MM.1S (cell line): ENCODE results near the gene NDST1.

Source experiments
- DNase-seq: peaks from one replicate; pipeline ENCODE4 v3.0.0-alpha.2; 2015
- H2AFZ ChIP-seq: fragments of 300-600 bp; sonication (generic); 2 replicates; pipeline ENCODE4 v1.6.0; 2016; ENCODE audit warnings: antibody characterized with exemption, low read length
- H3F3A ChIP-seq: fragments of 300-600 bp; sonication (generic); 2 replicates; pipeline ENCODE4 v1.6.1; 2016; ENCODE audit warnings: mild to moderate bottlenecking, antibody characterized with exemption, low read length, moderate library complexity, mixed read lengths; ENCODE audit not compliant: insufficient read depth
- H3K27ac ChIP-seq: fragments of 300-600 bp; sonication (generic); 2 replicates; pipeline ENCODE4 v1.5.1; 2016; ENCODE audit warnings: mild to moderate bottlenecking, low read length
- H3K27me3 ChIP-seq: fragments of 300-600 bp; sonication (generic); replicated peaks from 2 replicates; pipeline ENCODE4 v1.6.0; 2016; ENCODE audit warnings: low read length; ENCODE audit not compliant: insufficient read depth
- H3K36me3 ChIP-seq: fragments of 300-600 bp; sonication (generic); replicated peaks from 2 replicates; pipeline ENCODE4 v1.6.1; 2016; ENCODE audit warnings: mild to moderate bottlenecking, low read length, mixed read lengths; ENCODE audit not compliant: insufficient read depth
- H3K4me1 ChIP-seq: fragments of 300-600 bp; sonication (generic); 2 replicates; pipeline ENCODE4 v1.6.1; 2016; ENCODE audit warnings: low read length, mixed read lengths
- H3K4me2 ChIP-seq: fragments of 300-600 bp; sonication (generic); 2 replicates; pipeline ENCODE4 v1.6.0; 2016; ENCODE audit warnings: low read depth, low read length
- H3K4me3 ChIP-seq: fragments of 300-600 bp; sonication (generic); 2 replicates; pipeline ENCODE4 v1.5.1; 2016; ENCODE audit warnings: low read length, mixed read lengths
- H3K79me2 ChIP-seq: fragments of 300-600 bp; sonication (generic); 2 replicates; pipeline ENCODE4 v1.6.1; 2016; ENCODE audit warnings: mixed run types, low read length, mixed read lengths
- H3K9ac ChIP-seq: fragments of 300-600 bp; sonication (generic); 2 replicates; pipeline ENCODE4 v1.6.1; 2016; ENCODE audit warnings: low read length, mixed read lengths
- H3K9me2 ChIP-seq: fragments of 300-600 bp; sonication (generic); replicated peaks from 2 replicates; pipeline ENCODE4 v1.6.1; 2016; ENCODE audit warnings: mild to moderate bottlenecking, low read length, mixed read lengths; ENCODE audit not compliant: insufficient read depth
- H3K9me3 ChIP-seq: fragments of 300-600 bp; sonication (generic); replicated peaks from 2 replicates; pipeline ENCODE4 v1.6.1; 2016; ENCODE audit warnings: mild to moderate bottlenecking, low read length, mixed read lengths; ENCODE audit not compliant: insufficient read depth
- H4K20me1 ChIP-seq: fragments of 300-600 bp; sonication (generic); 2 replicates; pipeline ENCODE4 v1.6.1; 2016; ENCODE audit warnings: mild to moderate bottlenecking, low read length, moderate library complexity, mixed read lengths; ENCODE audit not compliant: insufficient read depth
- EZH2 ChIP-seq: fragments of 300-600 bp; sonication (generic); optimal IDR thresholded peaks from 2 replicates; pipeline ENCODE3; 2017; ENCODE audit warnings: low read depth, mild to moderate bottlenecking, antibody characterized with exemption, low read length, mixed read lengths
- EZH2phosphoT487 ChIP-seq: fragments of 300-600 bp; sonication (generic); IDR thresholded peaks from 2 replicates; pipeline ENCODE4 v1.6.1; 2018; ENCODE audit warnings: antibody characterized with exemption, low read length
- TF ChIP-seq, protein P1 (sequence below): fragments of 300-600 bp; sonication (generic); IDR thresholded peaks from 2 replicates; pipeline ENCODE4 v1.5.1; 2016; ENCODE audit warnings: antibody characterized with exemption, low read length, mixed read lengths

Gene NDST1

DNA sequence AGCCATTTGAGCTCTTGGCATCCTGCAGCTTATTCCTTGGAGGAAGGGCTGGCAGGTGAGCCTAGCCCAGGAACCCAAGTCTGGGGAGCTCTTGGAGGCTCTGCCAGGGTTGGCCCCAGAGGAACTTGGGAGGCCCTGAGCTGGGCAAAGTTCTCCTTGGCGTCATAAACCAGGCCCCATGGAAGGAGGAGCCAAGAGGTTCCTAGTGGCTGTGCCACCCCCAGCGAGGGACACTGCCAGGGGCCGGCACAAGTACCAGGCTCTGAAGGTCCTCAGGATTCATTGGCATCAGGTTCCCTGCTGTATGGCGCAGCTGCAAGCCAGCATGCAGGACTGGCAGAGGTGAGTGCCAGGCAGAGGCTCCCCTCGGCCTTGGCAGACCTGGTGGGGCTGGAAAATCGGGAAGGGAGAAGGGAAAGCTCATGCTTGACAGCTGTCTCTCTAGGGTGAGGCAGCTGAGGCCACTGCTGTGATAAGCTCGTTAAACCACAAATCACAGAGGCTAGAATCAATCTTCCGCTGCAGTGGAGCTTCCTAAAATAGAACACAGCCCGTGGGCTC lies 77.9 kb downstream of the NDST1 start:
- Histone ChIP-seq H3K9me3 (no peaks in the 10 kb centered on the region), H3K4me3 (no peak overlapping the region), H3K9ac (no peak overlapping the region), H2AFZ (no peak overlapping the region), H3K27me3 (no peaks in the 10 kb centered on the region), H3K9me2 (no peaks in the 10 kb centered on the region), H3K36me3 (no peaks in the 10 kb centered on the region), H3K4me2 (no peak overlapping the region), H4K20me1 (no peaks in the 10 kb centered on the region), H3K79me2 (no peaks in the 10 kb centered on the region), H3K4me1 (no peaks in the 10 kb centered on the region), H3K27ac (no peak overlapping the region), H3F3A (no peaks in the 10 kb centered on the region)
- no peak for DNase-seq
- TF ChIP-seq EZH2phosphoT487 (no peak), EZH2 (no peak)
- TF ChIP-seq, protein P1, sequence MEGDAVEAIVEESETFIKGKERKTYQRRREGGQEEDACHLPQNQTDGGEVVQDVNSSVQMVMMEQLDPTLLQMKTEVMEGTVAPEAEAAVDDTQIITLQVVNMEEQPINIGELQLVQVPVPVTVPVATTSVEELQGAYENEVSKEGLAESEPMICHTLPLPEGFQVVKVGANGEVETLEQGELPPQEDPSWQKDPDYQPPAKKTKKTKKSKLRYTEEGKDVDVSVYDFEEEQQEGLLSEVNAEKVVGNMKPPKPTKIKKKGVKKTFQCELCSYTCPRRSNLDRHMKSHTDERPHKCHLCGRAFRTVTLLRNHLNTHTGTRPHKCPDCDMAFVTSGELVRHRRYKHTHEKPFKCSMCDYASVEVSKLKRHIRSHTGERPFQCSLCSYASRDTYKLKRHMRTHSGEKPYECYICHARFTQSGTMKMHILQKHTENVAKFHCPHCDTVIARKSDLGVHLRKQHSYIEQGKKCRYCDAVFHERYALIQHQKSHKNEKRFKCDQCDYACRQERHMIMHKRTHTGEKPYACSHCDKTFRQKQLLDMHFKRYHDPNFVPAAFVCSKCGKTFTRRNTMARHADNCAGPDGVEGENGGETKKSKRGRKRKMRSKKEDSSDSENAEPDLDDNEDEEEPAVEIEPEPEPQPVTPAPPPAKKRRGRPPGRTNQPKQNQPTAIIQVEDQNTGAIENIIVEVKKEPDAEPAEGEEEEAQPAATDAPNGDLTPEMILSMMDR = no peak

GRCh38 chr5:150587016-150587415 lies 79.1 kb downstream of the NDST1 start:
- Histone ChIP-seq H2AFZ (no peak overlapping the region), H3F3A (no peaks in the 10 kb centered on the region), H3K4me2 (no peak overlapping the region), H3K9me3 (no peaks in the 10 kb centered on the region), H3K9ac (no peak overlapping the region), H3K27ac (no peak overlapping the region), H3K4me1 (no peaks in the 10 kb centered on the region), H3K36me3 (no peaks in the 10 kb centered on the region), H3K79me2 (no peaks in the 10 kb centered on the region), H4K20me1 (no peaks in the 10 kb centered on the region), H3K4me3 (no peak overlapping the region), H3K27me3 (no peaks in the 10 kb centered on the region), H3K9me2 (no peaks in the 10 kb centered on the region)
- TF ChIP-seq, protein P1 = no peak
- DNase-seq = no peak

DNA sequence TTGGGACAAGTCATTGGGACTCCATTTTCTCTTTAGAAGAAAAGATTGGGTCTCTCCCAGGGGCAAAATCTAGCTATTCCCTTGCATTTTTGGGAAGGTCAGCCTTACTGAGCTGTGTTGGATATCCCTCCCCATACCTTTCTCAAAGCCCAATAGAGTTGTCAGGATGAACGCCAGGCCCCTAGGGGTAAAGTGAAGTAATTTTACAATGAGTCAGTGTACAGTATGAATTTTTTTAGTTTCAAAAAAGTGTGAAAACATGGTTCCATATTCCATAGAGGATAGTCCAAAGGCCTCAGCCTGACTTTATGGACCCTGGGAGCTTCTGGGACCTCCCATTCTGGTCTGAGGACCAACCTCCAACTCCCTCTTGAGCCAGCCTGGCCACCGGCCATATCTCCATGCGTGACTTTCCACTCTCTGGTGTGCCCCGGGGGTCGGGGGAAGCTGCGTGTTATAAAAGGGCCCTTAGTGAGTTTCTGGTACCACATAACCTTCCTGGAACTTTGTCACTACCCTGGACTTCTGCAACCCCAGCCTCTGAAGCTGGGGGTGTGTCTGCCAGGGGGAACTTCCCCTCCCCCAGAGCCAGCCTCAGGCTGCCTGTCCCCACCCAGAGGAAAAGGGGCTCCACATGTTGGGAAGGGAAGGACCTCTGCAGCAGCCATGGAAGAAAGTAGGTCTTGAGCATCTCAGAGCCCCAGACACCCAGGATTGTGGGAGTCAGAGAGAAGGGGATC lies 80.1 kb downstream of the NDST1 start:
- Histone ChIP-seq H3K4me1 (no peaks in the 10 kb centered on the region), H2AFZ (no peak overlapping the region), H3K9ac (no peak overlapping the region), H4K20me1 (no peaks in the 10 kb centered on the region), H3K27ac (no peak overlapping the region), H3K27me3 (no peaks in the 10 kb centered on the region), H3K4me3 (no peak overlapping the region), H3K4me2 (no peak overlapping the region), H3K36me3 (no peaks in the 10 kb centered on the region), H3F3A (no peaks in the 10 kb centered on the region), H3K9me2 (no peaks in the 10 kb centered on the region), H3K9me3 (no peaks in the 10 kb centered on the region), H3K79me2 (no peaks in the 10 kb centered on the region)
- DNase-seq = no peak
- TF ChIP-seq, protein P1 = no peak
- TF ChIP-seq EZH2phosphoT487 (no peak), EZH2 (no peak)
